Right atrium auricular region (tissue), 2 donors: ENCODE measurements around the gene KIRREL3. TPM values are rescaled to one million over a fixed set of nuclear protein-coding genes. Genes with fewer than 3 reads are reported as not detected.

Experiments
- DNase-seq: peaks from one replicate; pipeline ENCODE4 v3.0.0-alpha.2; 2019; ENCODE audit warnings: low spot score
- H3K27ac ChIP-seq, 2 donors: fragments of 200-600 bp; sonication (generic); 1 replicate in 1 of 2; 2 replicates in 1 of 2; pipeline ENCODE4 v1.5.1; 2016 to 2019
- H3K27me3 ChIP-seq, 2 donors: fragments of 200-600 bp; sonication (generic); one replicate each; pipeline versions ENCODE4 v1.5.1 to v1.6.0; 2017 to 2019
- H3K36me3 ChIP-seq: fragments of 200-600 bp; sonication (generic); one replicate; pipeline ENCODE4 v1.5.1; 2016
- H3K4me1 ChIP-seq, 2 donors: fragments of 200-600 bp; sonication (generic); one replicate each; pipeline versions ENCODE4 v1.5.1 to v1.6.0; 2017 to 2019
- H3K4me3 ChIP-seq, 2 donors: fragments of 200-600 bp; sonication (generic); 1 replicate in 1 of 2; 2 replicates in 1 of 2; pipeline ENCODE4 v1.5.1; 2017 to 2019; ENCODE audit warnings: mild to moderate bottlenecking in 1 of 2, moderate library complexity in 1 of 2
- H3K9me3 ChIP-seq, 2 donors: fragments of 200-600 bp; sonication (generic); one replicate each; pipeline ENCODE4 v1.5.1; 2019
- CTCF ChIP-seq, 2 donors: fragments of 200-600 bp; sonication (generic); IDR thresholded peaks; one replicate each; pipeline ENCODE4 v1.5.1; 2019; ENCODE audit warnings: antibody characterized with exemption in 2 of 2
- total RNA-seq, 2 donors: library from RNA; depleted of rRNA; stranded (reverse); fragments of >200 nt; gene quantifications; one replicate each; pipeline ENCODE4 v1.1.0, GENCODE V29; 2016

The KIRREL3 gene
- total RNA-seq, 2 donors from 2014 or later: 0.51 to 0.74 TPM

GRCh38 chr11:126473269-126473668 lies 527.3 kb downstream of the KIRREL3 start:
- Histone ChIP-seq H3K27ac (no peak overlapping the region), H3K4me3 (no peak overlapping the region), H3K9me3 (no peaks in the 10 kb centered on the region), H3K4me1 (peaks cover 0 to 13% of the 10 kb centered on the region in 2 donors), H3K27me3 (no peaks in the 10 kb centered on the region), H3K36me3 (no peaks in the 10 kb centered on the region)
- DNase-seq: no peak
- no peak for TF ChIP-seq CTCF (IDR thresholded peaks at IDR 0.05)

DNA sequence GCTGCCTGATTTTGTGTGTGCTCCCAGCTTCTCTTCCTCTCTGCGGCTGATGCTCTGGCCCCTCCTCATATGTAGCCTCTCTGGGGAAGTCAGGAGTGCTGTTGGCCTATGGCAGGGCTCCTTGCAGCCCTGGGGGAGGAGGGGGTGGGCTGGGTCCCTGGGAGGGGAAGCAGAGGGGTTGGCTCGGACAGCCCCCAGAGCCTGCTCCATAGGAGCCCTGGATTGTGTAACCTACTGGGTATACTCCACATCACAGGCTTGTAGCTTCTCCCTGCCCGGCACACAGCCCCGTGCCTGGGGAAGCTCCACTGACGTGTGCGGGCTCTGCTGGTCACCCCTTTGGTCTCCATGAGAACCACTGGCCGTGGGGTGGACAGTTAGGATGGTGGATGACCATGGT lies 531.3 kb downstream of the KIRREL3 start:
- Histone ChIP-seq H3K4me1 (peaks cover 0 to 28% of the 10 kb centered on the region in 2 donors), H3K4me3 (no peak overlapping the region), H3K36me3 (no peaks in the 10 kb centered on the region), H3K27me3 (no peaks in the 10 kb centered on the region), H3K27ac (no peak overlapping the region), H3K9me3 (no peaks in the 10 kb centered on the region)
- no peak for TF ChIP-seq CTCF (IDR thresholded peaks at IDR 0.05)
- no peak for DNase-seq

- Histone ChIP-seq H3K4me1 (peaks cover 0 to 28% of the 10 kb centered on the region in 2 donors), H3K4me3 (no peak overlapping the region), H3K9me3 (no peaks in the 10 kb centered on the region), H3K36me3 (no peaks in the 10 kb centered on the region), H3K27me3 (no peaks in the 10 kb centered on the region), H3K27ac (no peak overlapping the region)
- DNase-seq: no peak
- TF ChIP-seq CTCF (IDR thresholded peaks at IDR 0.05): no peak
Observed at GRCh38 chr11:126468102-126468521, 532.5 kb downstream of the KIRREL3 start.

DNA sequence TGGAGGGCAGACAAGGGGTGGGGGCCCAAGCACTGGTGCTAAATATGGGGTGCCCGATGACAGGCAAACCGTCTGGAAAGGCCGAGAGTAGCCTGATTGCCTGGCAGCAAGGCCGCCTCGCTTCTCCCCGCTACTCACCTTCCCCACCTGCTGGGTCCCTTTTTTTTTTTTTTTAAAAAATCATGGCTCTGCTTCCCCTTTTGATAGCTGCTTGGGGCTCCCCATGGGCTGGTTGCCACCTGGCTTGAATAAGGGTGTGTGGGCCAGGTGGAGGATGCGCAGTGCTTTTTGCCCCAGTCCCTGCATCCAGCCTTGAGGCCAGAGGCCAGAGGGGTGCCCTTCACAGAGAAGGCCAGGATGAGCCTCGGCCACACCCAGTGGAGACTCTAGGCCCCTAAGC lies 533.1 kb downstream of the KIRREL3 start:
- TF ChIP-seq CTCF (IDR thresholded peaks at IDR 0.05): no peak
- H3K36me3 ChIP-seq: no peaks in the 10 kb centered on the region
- no peak overlapping the region for H3K27ac ChIP-seq
- no peak for DNase-seq
- H3K27me3 ChIP-seq: no peaks in the 10 kb centered on the region
- H3K9me3 ChIP-seq: no peaks in the 10 kb centered on the region
- peaks cover 0 to 28% of the 10 kb centered on the region in 2 donors for H3K4me1 ChIP-seq
- H3K4me3 ChIP-seq: no peak overlapping the region

GRCh38 chr11:126467046-126467370 lies 533.6 kb downstream of the KIRREL3 start:
- Histone ChIP-seq H3K4me1 (peaks cover 0 to 28% of the 10 kb centered on the region in 2 donors), H3K36me3 (no peaks in the 10 kb centered on the region), H3K27me3 (no peaks in the 10 kb centered on the region), H3K9me3 (no peaks in the 10 kb centered on the region), H3K4me3 (no peak overlapping the region), H3K27ac (no peak overlapping the region)
- DNase-seq: no peak
- TF ChIP-seq CTCF (IDR thresholded peaks at IDR 0.05): no peak

GRCh38 chr11:126466236-126467045 lies 534.1 kb downstream of the KIRREL3 start:
- H3K27me3 ChIP-seq: no peaks in the 10 kb centered on the region
- no peak overlapping the region for H3K27ac ChIP-seq
- no peak for DNase-seq
- H3K4me3 ChIP-seq: no peak overlapping the region
- H3K36me3 ChIP-seq: no peaks in the 10 kb centered on the region
- no peak for TF ChIP-seq CTCF (IDR thresholded peaks at IDR 0.05)
- peaks cover 0 to 28% of the 10 kb centered on the region in 2 donors for H3K4me1 ChIP-seq
- H3K9me3 ChIP-seq: no peaks in the 10 kb centered on the region
